Common myeloid progenitor, CD34-positive (primary cell): ENCODE measurements around the gene CABP5.
"Not testable (repeated sequence)": the region's sequence is repeated elsewhere in the genome, so short reads cannot be mapped to it uniquely, and the experiment has no call there.

ENCODE experiments used
- CTCF ChIA-PET: fragments of 350-600 bp; sonication (Branson Sonifier 250); formaldehyde crosslinking; loops from one replicate; lab custom pipeline; 2021; ENCODE audit warnings: antibody characterized with exemption; lab: Charles Lee
- POLR2A ChIA-PET: fragments of 350-600 bp; sonication (Branson Sonifier 250); formaldehyde crosslinking; loops from one replicate; lab custom pipeline; 2021; ENCODE audit warnings: antibody characterized with exemption; lab: Charles Lee
- DNase-seq, 3 donors: peaks; one replicate each; pipeline versions ENCODE4 v3.0.0 to v3.0.0-alpha.2; 2013
- H3K27ac ChIP-seq, 2 experiments: 1 replicate in 1 of 2; 2 replicates in 1 of 2; pipeline ENCODE4 v1.7.0; 2013; ENCODE audit warnings: inconsistent platforms in 2 of 2, low read length in 2 of 2, mild to moderate bottlenecking in 2 of 2, low read depth in 1 of 2, moderate library complexity in 1 of 2; ENCODE audit not compliant: severe bottlenecking in 2 of 2, insufficient read depth in 1 of 2, poor library complexity in 1 of 2
- H3K27me3 ChIP-seq, 5 experiments: replicated peaks in 2 of 5; 1 replicate in 3 of 5; 2 replicates in 2 of 5; pipeline versions ENCODE4 v1.6.1 to v1.7.0; 2013; ENCODE audit warnings: low read length in 4 of 5, mild to moderate bottlenecking in 2 of 5, moderate library complexity in 2 of 5, inconsistent platforms in 1 of 5; ENCODE audit not compliant: insufficient read depth in 5 of 5, control insufficient read depth in 4 of 5
- H3K36me3 ChIP-seq, 4 experiments: 1 replicate in 2 of 4; 2 replicates in 2 of 4; pipeline versions ENCODE4 v1.6.1 to v1.7.0; 2013; ENCODE audit warnings: low read length in 3 of 4, control low read depth in 1 of 4, mild to moderate bottlenecking in 1 of 4; ENCODE audit not compliant: control insufficient read depth in 4 of 4, insufficient read depth in 4 of 4
- H3K4me1 ChIP-seq, 4 experiments: 1 replicate in 3 of 4; 2 replicates in 1 of 4; pipeline versions ENCODE4 v1.6.1 to v1.7.1; 2013; ENCODE audit warnings: low read length in 3 of 4, mild to moderate bottlenecking in 3 of 4, control low read depth in 1 of 4, inconsistent platforms in 1 of 4, moderate library complexity in 1 of 4; ENCODE audit not compliant: control insufficient read depth in 4 of 4, insufficient read depth in 4 of 4; ENCODE audit errors: control extremely low read depth in 1 of 4
- H3K4me3 ChIP-seq, 7 experiments: 1 replicate in 4 of 7; 2 replicates in 3 of 7; pipeline versions ENCODE4 v1.5.1 to v1.7.0; 2013; ENCODE audit warnings: mild to moderate bottlenecking in 7 of 7, low read length in 6 of 7, moderate library complexity in 6 of 7, inconsistent platforms in 2 of 7, low read depth in 2 of 7, control low read depth in 1 of 7; ENCODE audit not compliant: insufficient read depth in 4 of 7, control insufficient read depth in 1 of 7; ENCODE audit errors: extremely low read depth in 1 of 7
- H3K9me3 ChIP-seq, 5 experiments: 1 replicate in 4 of 5; 2 replicates in 1 of 5; pipeline versions ENCODE4 v1.6.1 to v1.7.1; 2013; ENCODE audit warnings: low read length in 4 of 5, mild to moderate bottlenecking in 2 of 5, inconsistent platforms in 1 of 5, low read depth in 1 of 5, moderate library complexity in 1 of 5; ENCODE audit not compliant: control insufficient read depth in 4 of 5, insufficient read depth in 2 of 5; ENCODE audit errors: control extremely low read depth in 1 of 5
- WGBS: methylation state at CpG from one replicate; pipeline ENCODE4 v1.1.5; 2013; ENCODE audit not compliant: insufficient coverage; 5-methylcytosine and 5-hydroxymethylcytosine counted together

Gene CABP5

DNA sequence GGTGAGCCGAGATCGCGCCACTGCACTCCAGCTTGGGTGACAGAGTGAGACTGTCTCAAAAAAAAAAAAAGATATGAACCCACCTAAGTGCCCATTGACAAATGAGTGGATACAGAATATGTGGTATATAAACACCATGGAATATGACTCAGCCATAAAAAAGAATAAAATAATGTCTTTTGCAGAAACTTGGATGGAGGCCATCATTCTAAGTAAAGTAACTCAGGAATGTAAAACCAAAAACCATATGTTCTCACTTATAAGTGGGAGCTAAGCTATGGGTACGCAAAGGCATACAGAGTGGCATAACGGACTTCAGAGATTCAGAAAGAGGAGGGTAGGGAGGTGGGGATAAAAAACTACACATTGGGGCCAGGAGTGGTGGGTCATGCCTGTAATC lies 37.2 kb upstream of the CABP5 start:
- CTCF ChIA-PET: interaction anchor here (0.7 kb wide), 1 partner anchor 117 kb away, joined by 3 read pairs; no protein-coding TSS in a partner anchor
- Histone ChIP-seq H3K4me1 (no peaks in the 10 kb centered on the region), H3K9me3 (no peaks in the 10 kb centered on the region), H3K4me3 (no peak overlapping the region), H3K27ac (no peak overlapping the region), H3K36me3 (no peaks in the 10 kb centered on the region), H3K27me3 (no peaks in the 10 kb centered on the region)
- DNase-seq: no peak
- POLR2A ChIA-PET: no interaction called here
- WGBS: 100% methylated on average over 2 of the region's 5 CpGs

DNA sequence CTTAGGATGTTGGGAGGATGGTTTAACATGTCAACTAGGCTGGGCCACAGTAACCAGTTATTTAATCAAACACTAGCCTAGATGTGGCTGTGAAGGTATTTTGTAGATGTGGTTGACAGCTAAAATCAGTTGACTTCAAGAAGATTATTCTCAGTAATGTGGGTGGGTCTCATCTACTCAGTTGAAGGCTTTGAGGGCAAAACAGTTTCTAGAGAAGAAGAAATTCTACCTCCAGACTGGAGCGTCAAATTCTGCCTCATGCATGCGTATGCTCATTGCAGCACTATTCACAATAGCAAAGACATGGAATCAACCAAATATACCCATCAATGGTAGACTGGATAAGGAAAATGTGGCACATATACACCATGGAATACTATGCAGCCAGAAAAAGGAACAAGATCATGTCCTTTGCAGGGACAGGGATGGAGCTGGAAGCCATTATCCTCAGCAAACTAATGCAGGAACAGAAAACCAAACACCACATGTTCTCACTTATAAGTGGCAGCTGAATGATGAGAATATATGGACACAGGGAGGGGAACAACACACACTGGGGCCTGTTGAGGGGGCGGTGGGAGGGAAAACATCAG lies 26.4 kb upstream of the CABP5 start:
- DNase-seq, H3K27me3 ChIP-seq, CTCF ChIA-PET, H3K4me1 ChIP-seq, POLR2A ChIA-PET, H3K9me3 ChIP-seq, H3K27ac ChIP-seq, H3K36me3 ChIP-seq, H3K4me3 ChIP-seq: not testable (repeated sequence)
- no CpG with 5 or more reads among the region's 3 CpGs for WGBS

DNA sequence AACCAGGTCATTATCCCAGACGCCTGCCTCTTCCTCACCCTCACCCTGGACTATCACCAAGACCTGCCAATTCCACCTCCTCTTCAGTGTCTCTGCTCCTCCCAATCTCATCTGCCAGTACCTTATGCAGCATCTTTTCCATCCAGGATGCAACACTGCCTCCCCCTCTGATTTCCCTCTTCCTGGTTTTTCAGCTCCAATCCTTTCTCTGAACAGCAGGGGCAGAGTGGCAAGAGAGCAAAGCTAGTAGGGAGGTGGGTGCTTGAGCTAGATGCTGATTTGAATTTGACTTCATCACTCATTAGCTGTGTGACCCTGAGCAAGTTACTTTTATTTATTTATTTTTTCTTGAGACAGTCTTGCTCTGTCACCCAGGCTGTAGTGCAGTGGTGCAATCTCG lies 25.6 kb upstream of the CABP5 start:
- ChIA-PET CTCF (no interaction called here), POLR2A (no interaction called here)
- H3K27ac ChIP-seq: no peak overlapping the region
- H3K36me3 ChIP-seq: no peaks in the 10 kb centered on the region
- H3K27me3 ChIP-seq: peaks cover 0 to 2% (median 0%) of the 10 kb centered on the region in 5 experiments
- WGBS: 93% methylated on average over 2 of the region's 2 CpGs
- H3K4me3 ChIP-seq: no peak overlapping the region
- peaks cover 0 to 2% (median 0%) of the 10 kb centered on the region in 5 experiments for H3K9me3 ChIP-seq
- DNase-seq: no peak
- no peaks in the 10 kb centered on the region for H3K4me1 ChIP-seq

DNA sequence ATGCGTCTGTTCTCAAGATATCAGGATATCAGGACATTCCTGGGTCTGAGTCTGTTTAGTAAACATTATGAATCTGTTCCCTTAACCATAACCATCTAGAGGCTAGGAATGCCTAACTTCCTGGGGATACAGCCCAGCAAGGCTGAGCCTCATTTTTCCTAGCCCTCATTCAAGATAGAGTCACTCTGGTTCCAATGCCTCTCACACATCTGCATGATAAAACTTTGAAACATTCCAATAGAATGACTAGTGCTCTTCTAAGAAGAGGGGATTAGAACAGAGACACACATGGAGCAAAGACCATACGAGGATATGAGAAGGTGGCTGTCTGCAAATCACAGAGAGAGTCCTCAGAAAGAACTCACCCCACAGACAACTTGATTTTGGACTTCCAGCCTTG lies 20.6 kb upstream of the CABP5 start:
- DNase-seq: no peak
- CTCF ChIA-PET: no interaction called here
- H3K4me1 ChIP-seq: no peaks in the 10 kb centered on the region
- H3K27ac ChIP-seq: no peak overlapping the region
- H3K9me3 ChIP-seq: peaks cover 0 to 2% (median 0%) of the 10 kb centered on the region in 5 experiments
- POLR2A ChIA-PET: no interaction called here
- peaks cover 0 to 11% (median 7%) of the 10 kb centered on the region in 5 experiments for H3K27me3 ChIP-seq
- H3K4me3 ChIP-seq: no peak overlapping the region
- H3K36me3 ChIP-seq: no peaks in the 10 kb centered on the region
- 80% methylated on average over 1 of the region's 2 CpGs for WGBS

DNA sequence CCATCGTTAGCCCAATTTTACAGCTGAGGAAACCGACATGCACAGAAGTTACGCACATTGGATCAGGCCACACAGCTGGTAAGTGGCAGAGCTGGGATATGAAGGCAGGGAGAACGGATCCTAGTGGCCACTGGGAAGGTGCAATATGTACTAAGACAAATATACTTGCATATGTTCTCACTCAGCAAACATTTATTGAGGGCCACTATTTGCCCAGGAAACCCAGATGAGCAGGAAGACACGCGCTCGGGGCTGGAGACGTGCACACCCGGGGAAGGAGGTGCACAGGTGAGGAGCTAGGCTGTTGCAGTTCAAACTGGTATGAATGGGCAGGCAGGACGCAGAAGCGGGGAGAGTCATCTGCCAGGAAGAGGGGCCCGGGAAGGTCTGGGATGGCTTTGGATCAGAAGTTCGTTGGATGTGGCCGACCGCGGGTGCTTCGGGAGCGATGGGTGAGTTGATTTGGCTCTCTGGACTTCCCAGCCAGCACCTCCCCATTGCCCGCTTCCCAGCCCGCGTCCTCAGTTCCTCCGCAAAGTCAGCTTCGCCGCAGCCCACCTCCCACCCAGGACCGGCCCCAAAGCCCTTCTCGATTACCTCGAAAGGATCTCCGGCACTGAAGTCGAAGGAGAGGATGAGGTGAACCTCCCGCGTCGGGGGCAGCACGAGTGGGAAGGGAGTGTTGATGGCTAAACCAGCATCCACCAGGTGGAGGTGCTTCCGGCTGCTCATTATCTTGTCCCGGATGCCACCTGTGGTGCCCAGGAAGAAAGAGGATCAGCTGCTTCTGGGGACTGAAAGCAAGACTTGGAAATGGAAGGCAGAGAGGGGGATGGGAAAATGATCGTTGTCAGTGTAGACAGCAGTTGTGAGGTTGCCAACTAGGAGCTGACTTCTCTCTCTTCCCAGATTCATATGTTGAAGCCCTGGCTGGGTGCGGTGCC lies 17.8 kb upstream of the CABP5 start:
- Histone ChIP-seq H3K9me3 (peaks cover 0 to 2% (median 0%) of the 10 kb centered on the region in 5 experiments), H3K4me3 (no peak overlapping the region), H3K27me3 (peaks cover 0 to 11% (median 6%) of the 10 kb centered on the region in 5 experiments), H3K27ac (no peak overlapping the region), H3K36me3 (no peaks in the 10 kb centered on the region), H3K4me1 (no peaks in the 10 kb centered on the region)
- ChIA-PET POLR2A (no interaction called here), CTCF (no interaction called here)
- WGBS: 51% methylated on average over 32 of the region's 37 CpGs
- DNase-seq: no peak

DNA sequence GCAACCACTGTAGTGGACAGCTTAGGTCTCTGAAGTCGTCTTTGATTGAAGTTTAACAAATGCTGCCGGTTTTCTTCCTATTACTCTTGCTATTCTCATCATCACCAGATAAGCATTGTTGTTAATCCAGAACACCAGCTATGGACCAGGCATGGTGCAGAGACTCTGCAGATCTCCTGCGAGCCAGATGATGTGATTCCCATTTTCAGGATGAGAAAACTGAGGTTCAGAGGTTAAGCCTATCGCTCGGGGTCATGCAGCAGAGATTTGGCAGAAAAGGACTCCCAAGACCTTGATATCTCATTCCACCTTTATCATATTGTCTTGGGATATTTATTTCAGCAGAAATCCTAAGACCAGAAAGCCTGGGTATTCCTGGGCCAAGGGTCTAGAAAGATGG lies 16.5 kb upstream of the CABP5 start:
- DNase-seq: no peak
- no peaks in the 10 kb centered on the region for H3K36me3 ChIP-seq
- H3K4me3 ChIP-seq: no peak overlapping the region
- ChIA-PET CTCF (no interaction called here), POLR2A (no interaction called here)
- H3K4me1 ChIP-seq: no peaks in the 10 kb centered on the region
- peaks cover 0 to 11% (median 6%) of the 10 kb centered on the region in 5 experiments for H3K27me3 ChIP-seq
- WGBS: 100% methylated on average over 3 of the region's 5 CpGs
- H3K27ac ChIP-seq: no peak overlapping the region
- H3K9me3 ChIP-seq: peaks cover 0 to 2% (median 0%) of the 10 kb centered on the region in 5 experiments

DNA sequence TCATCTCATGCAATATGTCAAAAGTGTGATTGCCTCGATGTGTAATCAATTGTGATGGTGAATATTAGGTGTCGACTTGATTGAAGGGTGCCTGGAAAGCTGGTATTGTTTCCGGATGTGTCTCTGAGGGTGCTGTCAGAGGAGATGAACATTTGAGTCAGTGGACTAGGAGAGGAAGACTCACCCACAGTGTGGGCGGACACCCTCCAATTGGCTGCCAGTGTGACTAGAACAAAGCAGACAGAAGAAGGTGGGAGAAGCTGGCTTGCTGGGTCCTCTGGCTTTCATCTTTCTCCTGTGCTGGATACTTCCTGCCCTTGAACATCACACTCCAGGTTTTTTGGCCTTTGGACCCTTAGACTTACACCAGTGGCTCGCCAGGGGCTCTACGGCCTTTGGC lies 15.5 kb upstream of the CABP5 start:
- 100% methylated on average over 1 of the region's 6 CpGs for WGBS
- H3K27ac ChIP-seq: no peak overlapping the region
- H3K36me3 ChIP-seq: no peaks in the 10 kb centered on the region
- H3K4me1 ChIP-seq: no peaks in the 10 kb centered on the region
- H3K27me3 ChIP-seq: peaks cover 0 to 11% (median 6%) of the 10 kb centered on the region in 5 experiments
- ChIA-PET POLR2A (no interaction called here), CTCF (no interaction called here)
- no peaks in the 10 kb centered on the region for H3K9me3 ChIP-seq
- no peak for DNase-seq
- H3K4me3 ChIP-seq: no peak overlapping the region
